GM19240 (cell line): ENCODE data around the gene FBXO42.
"Not testable (repeated sequence)": the region's sequence is repeated elsewhere in the genome, so short reads cannot be mapped to it uniquely, and the experiment has no call there.

Experiments used
- DNase-seq: peaks from one replicate; pipeline ENCODE4 v3.0.0; 2011; ENCODE audit warnings: low spot score; ENCODE audit not compliant: insufficient read length

Gene FBXO42

GRCh38 chr1:16222716-16223115 is 129.6 kb downstream of the FBXO42 start:
- DNase-seq, result not testable (repeated sequence)

- DNase-seq, result no peak
Measured at GRCh38 chr1:16221499-16221898, 130.8 kb downstream of the FBXO42 start.

GRCh38 chr1:16219968-16220500 is 132.2 kb downstream of the FBXO42 start:
- no peak for DNase-seq

GRCh38 chr1:16218674-16219071 is 133.6 kb downstream of the FBXO42 start:
- no peak for DNase-seq

- no peak for DNase-seq
Measured at GRCh38 chr1:16218014-16218673, 134.1 kb downstream of the FBXO42 start.

GRCh38 chr1:16217061-16217785 is 135.1 kb downstream of the FBXO42 start:
- peak; percentile 88 for DNase-seq

- DNase-seq, result peak; percentile 59
Measured at GRCh38 chr1:16215882-16216753, 136.2 kb downstream of the FBXO42 start.

- not testable (repeated sequence) for DNase-seq
Measured at GRCh38 chr1:16215240-16215639, 137.0 kb downstream of the FBXO42 start.

GRCh38 chr1:16213544-16213943 is 138.7 kb downstream of the FBXO42 start:
- DNase-seq, result not testable (repeated sequence)

- DNase-seq, result no peak
Measured at GRCh38 chr1:16213013-16213412, 139.3 kb downstream of the FBXO42 start.

- no peak for DNase-seq
Measured at GRCh38 chr1:16212251-16212961, 139.9 kb downstream of the FBXO42 start, which contains the start of gene ARHGEF19. TSS of gene ARHGEF19 (minus strand) at chr1:16212652. CDS start at chr1:16209054, 3,598 bp downstream.

GRCh38 chr1:16211824-16212223 is 140.5 kb downstream of the FBXO42 start:
- no peak for DNase-seq

GRCh38 chr1:16210581-16210980 is 141.7 kb downstream of the FBXO42 start:
- no peak for DNase-seq

- no peak for DNase-seq
Measured at GRCh38 chr1:16209847-16210407, 142.4 kb downstream of the FBXO42 start.

- DNase-seq, result no peak
Measured at GRCh38 chr1:16209132-16209846, 143.0 kb downstream of the FBXO42 start.

GRCh38 chr1:16208270-16208987 is 143.9 kb downstream of the FBXO42 start:
- DNase-seq, result no peak

GRCh38 chr1:16207318-16208269 is 144.7 kb downstream of the FBXO42 start:
- DNase-seq, result no peak
